HEK293T (cell line): ENCODE results near the gene ZNFX1.

Source experiments
- CTCF ChIA-PET: fragments of 350-600 bp; formaldehyde crosslinking; extraction: SDS; loops from one replicate; lab custom pipeline; 2021; ENCODE audit warnings: antibody characterized with exemption, inconsistent platforms; lab: Yijun Ruan, JAX
- POLR2A ChIA-PET: fragments of 350-600 bp; formaldehyde crosslinking; extraction: SDS; loops from one replicate; lab custom pipeline; 2020; ENCODE audit warnings: antibody characterized with exemption, inconsistent platforms; lab: Yijun Ruan, JAX
- DNase-seq: peaks from one replicate; pipeline ENCODE4 v3.0.0; 2012; ENCODE audit warnings: mixed read lengths; ENCODE audit errors: extremely low spot score
- ARNT ChIP-seq: fragments of 450-650 bp; IDR thresholded peaks from 2 replicates; pipeline ENCODE4 v1.6.1; 2017; ENCODE audit warnings: mild to moderate bottlenecking
- BHLHE40 ChIP-seq: fragments of 450-650 bp; IDR thresholded peaks from 2 replicates; pipeline ENCODE4 v1.6.1; 2016; ENCODE audit warnings: mild to moderate bottlenecking, moderate library complexity, borderline replicate concordance
- CTBP1 ChIP-seq: fragments of 450-650 bp; IDR thresholded peaks from 2 replicates; pipeline ENCODE4 v1.6.1; 2016; ENCODE audit warnings: borderline replicate concordance
- ELF4 ChIP-seq: fragments of 450-650 bp; IDR thresholded peaks from 2 replicates; pipeline ENCODE4 v1.6.1; 2017; ENCODE audit warnings: antibody characterized with exemption
- FOXA1 ChIP-seq: fragments of 450-650 bp; IDR thresholded peaks from 2 replicates; pipeline ENCODE4 v1.6.1; 2016; ENCODE audit warnings: mild to moderate bottlenecking
- FOXK2 ChIP-seq: fragments of 450-650 bp; IDR thresholded peaks from 2 replicates; pipeline ENCODE4 v1.6.1; 2016; ENCODE audit warnings: mild to moderate bottlenecking
- FOXM1 ChIP-seq: fragments of 450-650 bp; IDR thresholded peaks from 2 replicates; pipeline ENCODE4 v1.6.1; 2017; ENCODE audit warnings: mild to moderate bottlenecking, borderline replicate concordance
- HDGF ChIP-seq: fragments of 450-650 bp; IDR thresholded peaks from 2 replicates; pipeline ENCODE4 v1.6.1; 2017; ENCODE audit warnings: antibody characterized with exemption, borderline replicate concordance
- L3MBTL2 ChIP-seq: fragments of 450-650 bp; conservative IDR thresholded peaks from 2 replicates; pipeline ENCODE4 v1.6.1; 2016; ENCODE audit warnings: mild to moderate bottlenecking
- LEF1 ChIP-seq: fragments of 450-650 bp; IDR thresholded peaks from 2 replicates; pipeline ENCODE4 v1.6.1; 2017; ENCODE audit warnings: mild to moderate bottlenecking, borderline replicate concordance
- NFRKB ChIP-seq: fragments of 450-650 bp; IDR thresholded peaks from 2 replicates; pipeline ENCODE4 v1.6.1; 2016; ENCODE audit warnings: mild to moderate bottlenecking, moderate library complexity
- PKNOX1 ChIP-seq: fragments of 450-650 bp; IDR thresholded peaks from 2 replicates; pipeline ENCODE4 v1.6.1; 2016
- SP1 ChIP-seq: fragments of 450-650 bp; IDR thresholded peaks from 2 replicates; pipeline ENCODE4 v1.6.1; 2017
- SUZ12 ChIP-seq: fragments of 450-650 bp; IDR thresholded peaks from 2 replicates; pipeline ENCODE4 v1.6.1; 2016; ENCODE audit warnings: mild to moderate bottlenecking
- TARDBP ChIP-seq: fragments of 450-650 bp; IDR thresholded peaks from 2 replicates; pipeline ENCODE4 v1.6.1; 2016
- ZNF384 ChIP-seq: fragments of 450-650 bp; IDR thresholded peaks from 2 replicates; pipeline ENCODE4 v1.6.1; 2016

Gene ZNFX1

GRCh38 chr20:49281059-49281912 is 3.4 kb upstream of the ZNFX1 start:
- no peak for DNase-seq
- ChIA-PET POLR2A (interaction anchor here (1.0 to 1.2 kb wide), 2 partner anchors 11 to 14 kb away, joined by 3 to 5 read pairs; no protein-coding TSS in a partner anchor), CTCF (interaction anchor here (1.6 kb wide), 1 partner anchor 39 kb away, joined by 4 read pairs; no protein-coding TSS in a partner anchor)
- no peak for TF ChIP-seq SP1

GRCh38 chr20:49280463-49281058 is 2.7 kb upstream of the ZNFX1 start:
- ChIA-PET POLR2A (interaction anchor here (1.2 to 1.7 kb wide), 2 partner anchors 11 to 35 kb away, joined by 4 to 5 read pairs; no protein-coding TSS in a partner anchor), CTCF (interaction anchor here (1.6 kb wide), 1 partner anchor 40 kb away, joined by 4 read pairs; no protein-coding TSS in a partner anchor)
- TF ChIP-seq NFRKB (no peak), SUZ12 (no peak), PKNOX1 (no peak), FOXK2 (no peak), HDGF (no peak), ELF4 (no peak; the same call in 1 of the 2 replicates), LEF1 (no peak), CTBP1 (no peak), ARNT (no peak), L3MBTL2 (no peak), BHLHE40 (no peak), FOXA1 (no peak)

GRCh38 chr20:49279677-49280462 is 2.0 kb upstream of the ZNFX1 start:
- CTCF ChIA-PET = interaction anchor here (1.6 kb wide), 1 partner anchor 41 kb away, joined by 4 read pairs; no protein-coding TSS in a partner anchor
- no peak for DNase-seq
- TF ChIP-seq L3MBTL2 (no peak), LEF1 (no peak), CTBP1 (no peak), FOXK2 (no peak), SUZ12 (no peak), ARNT (no peak), TARDBP (no peak), ZNF384 (no peak), FOXA1 (no peak), NFRKB (no peak), HDGF (no peak), PKNOX1 (no peak), ELF4 (no peak), FOXM1 (no peak), BHLHE40 (no peak)
- POLR2A ChIA-PET = interaction anchor here (0.6 to 1.7 kb wide), 3 partner anchors 12 to 34 kb away, joined by 3 to 5 read pairs (median 4); no protein-coding TSS in a partner anchor

More at GRCh38 chr20:49280463-49281058, 2.7 kb upstream of the ZNFX1 start:
- DNase-seq = no peak

GRCh38 chr20:49278818-49279676 is 1.2 kb upstream of the ZNFX1 start:
- POLR2A ChIA-PET = interaction anchor here (0.6 to 1.7 kb wide), 3 partner anchors 9 to 33 kb away, joined by 3 to 4 read pairs (median 3); no protein-coding TSS in a partner anchor
- CTCF ChIA-PET = no interaction called here
- no peak for DNase-seq
- TF ChIP-seq HDGF (no peak), L3MBTL2 (peak; percentile 39; the same call in 1 of the 2 replicates), ZNF384 (0 out of 2 replicates have a peak, but pooled peaks have one; percentile 37)

- no peak for DNase-seq
- CTCF ChIA-PET = no interaction called here
- TF ChIP-seq LEF1 (no peak), BHLHE40 (no peak), CTBP1 (no peak), FOXA1 (no peak), SUZ12 (no peak), FOXM1 (no peak), FOXK2 (no peak), ZNF384 (no peak), ELF4 (no peak), TARDBP (no peak), NFRKB (no peak), L3MBTL2 (no peak), PKNOX1 (no peak)
- POLR2A ChIA-PET = interaction anchor here (0.9 to 1.6 kb wide), 5 partner anchors 10 to 60 kb away, joined by 3 to 5 read pairs (median 3); no protein-coding TSS in a partner anchor
Measured at GRCh38 chr20:49277786-49278035, 146 bp downstream of the ZNFX1 start.
